NCI-H2081 (cell line): ENCODE measurements around the gene PRRT3.
A peak's percentile ranks its signal among the peaks of the same experiment; 100 is the strongest.
"Not testable (repeated sequence)": the region's sequence is repeated elsewhere in the genome, so short reads cannot be mapped to it uniquely, and the experiment has no call there.

ENCODE experiments used
- DNase-seq, 2 experiments: peaks; one replicate each; lab custom pipeline; 2025; lab: John Stamatoyannopoulos, UW

The PRRT3 gene

GRCh38 chr3:9947025-9947995, 4.9 kb downstream of the PRRT3 start:
- peak; percentile 9 to 68 for DNase-seq

GRCh38 chr3:9946112-9947024, 5.8 kb downstream of the PRRT3 start:
- DNase-seq, result peak; percentile 78 to 87

DNA sequence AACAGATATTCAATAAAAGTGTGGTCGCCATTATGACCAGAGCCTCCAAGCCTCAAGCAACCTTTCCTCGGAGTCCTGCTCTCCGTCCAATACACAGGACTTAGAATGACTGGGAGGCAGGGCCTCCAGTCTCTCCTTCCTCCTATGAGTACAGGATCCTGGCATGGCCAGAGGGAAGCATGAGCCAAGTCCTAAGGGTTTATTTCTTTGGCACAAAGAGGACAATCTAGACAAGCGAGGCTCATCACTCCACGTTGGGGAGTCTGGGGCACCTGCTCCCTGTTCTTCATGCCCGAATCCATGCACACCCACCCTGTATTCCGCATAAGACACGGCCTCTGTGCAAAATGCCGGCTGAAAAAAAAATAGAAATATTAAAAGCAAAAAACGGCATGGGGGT, 6.8 kb downstream of the PRRT3 start:
- DNase-seq, result no peak

- DNase-seq, result no peak
These were observed 7.9 kb downstream of the PRRT3 start for GRCh38 chr3:9944271-9944670.

GRCh38 chr3:9942934-9943690, 9.1 kb downstream of the PRRT3 start:
- no peak for DNase-seq

DNA sequence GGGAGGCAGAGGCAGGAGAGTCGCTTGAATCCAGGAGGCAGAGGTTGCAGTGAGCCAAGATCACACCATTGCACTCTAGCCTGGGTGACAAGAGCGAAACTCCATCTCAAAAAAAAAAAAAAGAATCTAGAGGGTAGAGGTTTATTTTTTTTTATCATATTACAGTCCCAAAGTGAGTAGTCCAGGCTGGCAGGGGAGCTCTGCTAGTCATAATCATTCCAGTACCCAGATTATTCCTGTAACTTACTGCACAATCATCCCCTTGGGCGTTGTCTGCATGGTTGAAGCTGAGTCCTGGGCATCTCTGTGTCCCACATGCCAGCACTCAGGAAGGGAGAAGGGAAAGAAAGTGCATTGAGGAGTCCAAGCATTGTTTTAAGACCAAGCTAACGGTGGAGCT, 10.0 kb downstream of the PRRT3 start:
- DNase-seq, result no peak

GRCh38 chr3:9940746-9941145, 11.5 kb downstream of the PRRT3 start:
- DNase-seq, result no peak

GRCh38 chr3:9939906-9940305, 12.3 kb downstream of the PRRT3 start:
- not testable (repeated sequence) for DNase-seq

DNA sequence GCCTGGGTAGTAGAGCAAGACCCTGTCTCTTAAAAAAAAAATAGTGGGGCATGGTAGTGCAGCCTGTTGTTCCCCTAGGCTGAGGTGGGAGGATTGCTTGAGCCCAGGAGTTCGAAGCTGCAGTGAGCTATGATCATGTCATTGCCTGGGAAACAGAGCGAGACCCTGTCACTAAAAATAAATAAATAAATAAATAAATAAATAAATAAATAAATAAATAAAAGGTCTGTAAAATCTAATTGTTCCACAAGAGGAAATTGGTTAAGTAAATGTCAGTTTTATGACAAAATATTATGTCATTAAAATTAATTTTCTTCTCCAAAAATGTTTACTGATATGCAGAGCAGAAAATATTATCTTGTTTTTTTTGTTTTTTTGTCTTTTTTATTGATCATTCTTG, 13.2 kb downstream of the PRRT3 start:
- DNase-seq, result no peak

DNA sequence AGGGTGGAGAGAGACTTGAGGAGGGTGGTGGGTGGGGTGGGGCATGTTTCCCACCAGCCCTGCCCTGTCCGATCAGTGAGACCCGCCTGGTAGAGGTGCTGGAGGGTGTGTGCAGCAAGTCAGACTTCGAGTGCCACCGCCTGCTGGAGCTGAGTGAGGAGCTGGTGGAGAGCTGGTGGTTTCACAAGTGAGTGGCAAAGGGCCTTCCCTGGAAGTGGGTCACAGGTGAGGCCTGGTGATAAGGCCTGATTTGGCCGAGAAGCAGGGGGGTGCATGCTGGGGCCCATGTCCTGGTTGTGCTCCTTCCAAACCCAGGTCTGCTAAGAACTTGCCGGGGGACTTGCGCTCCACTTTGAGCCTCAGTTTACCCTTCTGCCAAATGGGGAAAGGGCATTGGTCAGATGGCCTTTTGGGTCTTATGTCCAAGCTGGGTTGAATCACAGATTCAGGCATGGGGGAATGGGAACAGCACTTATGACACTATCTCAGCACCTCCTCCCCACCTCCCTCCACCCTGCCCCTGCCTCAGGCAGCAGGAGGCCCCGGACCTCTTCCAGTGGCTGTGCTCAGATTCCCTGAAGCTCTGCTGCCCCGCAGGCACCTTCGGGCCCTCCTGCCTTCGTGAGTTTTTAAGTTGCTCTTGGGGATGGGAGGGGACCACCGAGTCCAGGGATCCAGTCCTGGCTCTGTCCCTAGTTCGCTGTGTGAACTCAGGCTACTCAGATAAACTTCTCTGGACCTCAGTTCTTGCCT, 14.5 kb downstream of the PRRT3 start:
- no peak for DNase-seq

DNA sequence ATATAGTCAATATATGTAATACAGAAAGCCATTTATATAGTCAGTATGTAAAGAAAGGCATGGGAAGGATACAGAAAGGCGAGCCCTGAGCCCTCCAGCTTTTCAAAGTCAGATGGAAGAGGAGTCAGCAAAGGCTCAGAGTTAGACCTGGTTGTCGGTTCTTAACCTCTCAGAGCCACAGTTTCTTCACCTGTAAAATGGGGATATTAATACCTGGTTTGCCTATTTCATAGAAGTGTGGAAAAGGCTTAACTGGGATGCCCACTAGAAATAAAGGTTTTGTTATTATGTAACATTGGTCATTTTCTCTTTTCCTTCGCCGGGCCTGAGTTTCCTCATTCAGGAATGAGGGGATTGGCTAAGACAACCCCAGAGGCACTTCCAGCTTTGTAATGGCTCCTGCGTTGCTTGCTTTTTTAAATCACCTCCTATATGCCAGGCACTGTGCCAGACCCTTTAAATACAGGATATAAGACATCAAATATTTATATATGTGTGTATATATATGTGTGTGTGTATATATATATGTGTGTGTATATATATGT, 16.2 kb downstream of the PRRT3 start:
- DNase-seq, result no peak

DNA sequence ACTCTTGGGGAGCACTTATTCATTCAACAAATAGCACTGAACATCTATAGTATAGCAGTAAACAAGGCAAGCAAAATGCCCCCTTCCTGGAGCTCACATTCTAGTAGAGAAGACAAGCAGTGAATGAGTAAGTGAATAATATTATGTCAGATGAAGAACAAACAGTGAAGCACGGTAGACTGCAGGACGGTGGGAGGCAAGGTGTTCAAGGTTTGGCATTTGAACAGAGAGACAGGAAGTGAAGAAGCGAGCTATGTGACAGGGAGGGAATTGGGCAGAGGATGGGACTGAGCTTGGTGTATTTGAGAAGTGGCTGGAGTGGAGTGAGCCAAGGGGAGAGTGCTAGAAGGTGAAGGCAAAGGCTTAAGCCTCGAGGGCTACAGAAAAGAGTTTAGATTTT, 17.2 kb downstream of the PRRT3 start:
- no peak for DNase-seq

- no peak for DNase-seq
These were observed 18.0 kb downstream of the PRRT3 start for GRCh38 chr3:9934235-9934621.

GRCh38 chr3:9933561-9934234, 18.5 kb downstream of the PRRT3 start, which contains the start of gene CRELD1:
TSS of gene CRELD1 (plus strand) at chr3:9933834. CDS start at chr3:9934439, 605 bp downstream.
- peak; percentile 91 to 93 for DNase-seq

DNA sequence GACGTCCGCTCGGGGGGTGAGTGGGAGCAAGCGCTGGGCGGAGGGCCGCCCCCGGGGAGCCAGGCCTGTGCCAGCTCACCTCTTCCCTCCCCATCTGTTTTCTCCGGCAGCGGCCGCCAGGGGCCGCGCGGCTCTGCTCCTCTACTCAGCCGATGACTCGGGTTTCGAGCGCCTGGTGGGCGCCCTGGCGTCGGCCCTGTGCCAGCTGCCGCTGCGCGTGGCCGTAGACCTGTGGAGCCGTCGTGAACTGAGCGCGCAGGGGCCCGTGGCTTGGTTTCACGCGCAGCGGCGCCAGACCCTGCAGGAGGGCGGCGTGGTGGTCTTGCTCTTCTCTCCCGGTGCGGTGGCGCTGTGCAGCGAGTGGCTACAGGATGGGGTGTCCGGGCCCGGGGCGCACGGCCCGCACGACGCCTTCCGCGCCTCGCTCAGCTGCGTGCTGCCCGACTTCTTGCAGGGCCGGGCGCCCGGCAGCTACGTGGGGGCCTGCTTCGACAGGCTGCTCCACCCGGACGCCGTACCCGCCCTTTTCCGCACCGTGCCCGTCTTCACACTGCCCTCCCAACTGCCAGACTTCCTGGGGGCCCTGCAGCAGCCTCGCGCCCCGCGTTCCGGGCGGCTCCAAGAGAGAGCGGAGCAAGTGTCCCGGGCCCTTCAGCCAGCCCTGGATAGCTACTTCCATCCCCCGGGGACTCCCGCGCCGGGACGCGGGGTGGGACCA, 19.2 kb downstream of the PRRT3 start:
- DNase-seq, result peak; percentile 70 to 84

GRCh38 chr3:9932535-9932842, 19.7 kb downstream of the PRRT3 start:
- DNase-seq, result no peak

DNA sequence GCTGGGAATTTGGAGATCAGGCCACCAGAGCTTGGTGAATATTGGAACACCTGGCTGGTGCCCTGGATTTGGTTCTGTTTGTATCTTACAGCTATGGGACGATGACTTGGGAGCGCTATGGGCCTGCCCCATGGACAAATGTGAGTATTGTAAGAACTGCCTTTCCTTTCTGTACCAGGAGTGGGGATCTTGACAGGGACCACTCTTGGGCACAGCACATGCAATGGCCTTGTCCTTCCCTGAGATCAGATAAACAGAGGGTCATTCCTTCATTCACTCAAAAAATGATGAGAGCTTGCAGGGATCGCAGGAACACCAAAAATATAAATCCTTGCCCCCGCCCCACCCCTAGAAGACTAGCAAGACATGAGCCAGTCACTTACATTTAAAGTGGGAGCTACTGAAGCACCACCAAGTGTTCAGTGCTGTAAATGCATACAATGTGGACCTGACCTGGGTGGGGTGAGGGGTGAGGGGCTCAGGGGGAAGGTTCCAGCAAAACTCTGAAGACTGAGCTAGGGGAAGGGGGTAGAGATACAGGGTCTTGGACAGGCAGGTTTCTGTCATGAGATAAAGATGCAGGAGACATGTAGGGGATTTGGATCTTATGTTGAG, 21.3 kb downstream of the PRRT3 start:
- peak in 1 of 2 experiments; percentile 2 for DNase-seq

GRCh38 chr3:9928158-9928557, 24.1 kb downstream of the PRRT3 start:
- no peak for DNase-seq
